Left colon (tissue), 2 donors: ENCODE data around the gene MEDAG. TPM values are rescaled to one million over a fixed set of nuclear protein-coding genes. Genes with fewer than 3 reads are reported as not detected.

Experiments
- ATAC-seq: fragments of 200-7000 bp; cut with Tn5 transposase; one replicate; pipeline ENCODE4 v1.9.1; 2020; ENCODE audit warnings: mild to moderate bottlenecking, moderate library complexity
- DNase-seq, 2 donors: peaks; one replicate each; pipeline ENCODE4 v3.0.0-alpha.2; 2020
- intact Hi-C, 2 donors: fragments of 100-400 bp; cut with DNase I in 1 of 2; cut with micrococcal nuclease in 1 of 2; formaldehyde crosslinking; loops; one replicate each; pipeline versions ENCODE4 v1.11.2 to v1.14.0; 2022; cut with DNase I, micrococcal nuclease
- total RNA-seq, 2 donors: library from RNA; stranded (reverse); fragmentation: NEBNext Ultra II Directional; extraction: Animal tissue kit (Norgen Biotek cat#: 25700); gene quantifications; one replicate each; pipeline ENCODE4 v1.2.1, GENCODE V29; 2021
- donor health status: DM: no; HTN: no; CAD: no.
- donor health status: DM: yes; HTN: yes; CAD: no.

Gene MEDAG
- total RNA-seq, 2 donors from 2014 or later = 2.3 to 3.9 TPM

DNA sequence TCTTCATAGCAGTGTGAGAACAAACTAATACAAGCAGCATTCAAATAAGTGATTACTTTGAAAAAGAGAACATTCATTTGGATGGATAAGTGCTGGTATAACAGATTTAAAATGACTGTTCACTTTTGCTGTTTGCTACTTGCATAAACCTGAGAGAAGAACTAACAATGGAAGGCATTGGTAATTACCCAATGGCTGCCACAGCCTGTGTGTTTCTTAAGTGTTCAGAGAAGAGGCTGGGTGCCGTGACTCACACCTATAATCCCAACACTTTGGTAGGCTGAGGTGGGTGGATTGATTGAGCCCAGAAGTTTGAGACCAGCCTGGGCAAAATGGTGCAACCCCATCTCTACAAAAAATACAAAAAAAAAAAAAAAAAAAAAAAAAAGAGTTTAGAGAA lies 21.5 kb downstream of the MEDAG start:
- ATAC-seq (no peak), DNase-seq (no peak)
- intact Hi-C loops = no loop called here

DNA sequence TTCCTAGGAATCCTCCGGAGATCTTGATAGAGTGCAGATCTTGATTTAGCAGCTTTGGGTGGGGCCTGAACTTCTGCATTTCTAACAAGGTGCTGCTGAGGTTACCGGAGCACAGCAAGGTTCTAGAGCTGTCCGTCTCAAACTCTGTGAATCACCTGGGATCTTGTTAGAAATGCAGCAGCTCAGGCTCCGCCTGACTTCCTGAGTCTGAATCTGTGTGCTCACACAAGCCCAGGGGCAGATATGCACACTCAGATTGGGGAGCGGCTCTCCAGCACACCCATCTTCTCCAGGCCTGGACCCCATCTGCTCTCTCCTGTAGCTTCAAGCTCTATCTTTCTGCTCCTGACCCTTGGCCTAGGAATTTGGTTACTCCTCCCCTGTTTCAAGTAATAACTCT lies 22.9 kb downstream of the MEDAG start:
- intact Hi-C loops = no loop called here
- no peak for DNase-seq
- no peak for ATAC-seq

DNA sequence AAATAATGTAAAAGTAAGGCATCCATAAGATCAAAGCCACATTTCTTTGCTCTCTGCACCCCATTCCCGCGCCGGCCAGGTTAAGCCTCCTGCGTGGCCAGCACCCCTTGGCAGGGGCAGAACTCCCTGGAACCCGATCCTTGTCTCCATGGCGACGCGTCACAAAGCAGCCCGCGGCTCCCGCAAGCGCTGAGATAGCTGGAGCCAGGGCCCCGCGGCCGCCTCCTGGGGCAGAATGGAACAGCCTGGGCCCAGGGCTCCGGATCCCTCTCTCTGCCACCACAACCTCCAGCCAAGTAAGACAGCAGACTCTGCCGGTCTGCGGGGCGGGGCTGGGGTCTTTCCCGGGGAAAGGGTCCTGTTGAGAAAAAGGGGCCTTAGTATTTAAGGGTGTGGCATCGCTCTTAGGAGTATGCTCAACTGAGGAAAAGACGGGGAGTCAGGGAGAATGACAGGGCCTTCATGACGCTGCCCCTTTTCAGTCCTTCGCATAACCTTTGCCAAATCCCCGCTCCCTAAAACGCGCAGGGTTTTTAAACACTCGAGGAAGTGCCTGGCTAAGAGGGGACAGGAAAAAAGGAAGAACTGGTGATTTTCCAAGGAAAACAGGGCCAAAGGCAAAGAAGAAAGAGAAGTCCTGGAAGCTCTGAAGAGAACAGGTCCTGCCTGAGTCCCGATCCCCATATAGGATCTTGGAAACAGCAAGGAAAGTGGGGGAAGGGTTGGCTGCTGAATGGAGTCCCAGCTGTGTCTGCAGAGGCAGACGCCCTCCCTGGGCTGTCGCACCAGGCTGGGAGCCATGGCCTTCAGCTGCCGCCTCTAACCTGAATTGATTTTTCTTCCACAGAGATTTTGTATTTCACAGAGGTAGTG lies 26.6 kb downstream of the MEDAG start, which contains the start of gene TEX26:
Gene TEX26 (plus strand): TSS at position 176 of the 873 bp plus-strand sequence. CDS start 60 bp downstream, at position 236.
- no peak for ATAC-seq
- intact Hi-C loops = no loop called here
- no peak for DNase-seq

DNA sequence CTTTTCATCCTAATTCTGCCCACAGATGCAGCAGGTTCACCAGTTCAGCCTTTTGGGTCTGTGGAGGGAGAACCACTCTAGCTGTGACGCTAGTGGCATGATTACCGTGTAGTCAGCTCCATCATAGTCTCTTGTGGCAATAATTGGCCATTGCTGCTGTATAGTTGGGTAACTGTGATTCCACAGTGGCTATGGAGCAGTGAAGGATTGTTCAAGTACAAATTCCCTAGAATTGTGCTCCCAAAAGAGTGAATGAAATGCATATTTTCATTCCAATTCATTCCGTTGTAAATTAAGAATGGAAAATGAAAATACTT lies 27.2 kb downstream of the MEDAG start:
- intact Hi-C loops = no loop called here
- DNase-seq = no peak
- no peak for ATAC-seq

DNA sequence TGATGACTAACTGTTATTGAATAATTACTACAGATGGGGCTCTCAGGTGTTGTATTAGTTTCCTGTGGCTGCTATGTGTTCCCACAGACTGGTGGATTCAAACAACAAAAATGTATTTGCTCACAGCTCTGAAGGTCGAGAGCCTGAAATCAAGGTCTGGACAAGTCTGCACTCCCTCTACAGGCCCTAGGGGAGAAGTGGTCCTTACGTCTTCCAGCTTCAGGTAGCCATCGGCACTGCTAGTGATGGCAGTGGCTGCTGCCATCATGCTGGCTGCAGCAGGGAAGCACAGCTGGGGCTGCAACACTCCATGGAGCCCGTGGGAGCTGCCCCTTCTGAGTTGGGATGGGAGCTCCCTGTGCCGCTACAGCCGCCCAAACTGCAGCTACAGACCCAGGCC lies 28.3 kb downstream of the MEDAG start:
- intact Hi-C loops = no loop called here
- DNase-seq = no peak
- no peak for ATAC-seq

DNA sequence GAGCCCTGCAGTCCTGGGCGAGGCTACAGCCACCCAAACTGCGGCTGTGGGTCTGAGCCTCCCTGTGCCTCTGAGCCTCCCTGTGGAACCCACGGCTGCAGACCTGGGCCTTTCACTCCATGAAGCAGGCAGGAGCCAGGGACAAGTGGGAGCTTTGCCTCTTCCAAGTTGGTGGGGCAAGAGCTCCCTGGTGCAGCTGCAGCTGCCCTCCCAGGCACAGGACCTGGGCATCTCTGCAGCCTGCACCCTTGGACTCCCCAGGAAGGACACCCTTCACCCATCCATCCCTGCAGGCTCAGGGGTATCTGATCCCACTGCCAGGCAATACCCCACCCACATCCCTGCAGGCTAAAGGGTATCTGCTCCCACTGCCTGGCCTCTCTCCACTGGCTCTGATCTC lies 28.7 kb downstream of the MEDAG start:
- ATAC-seq = no peak
- intact Hi-C loops = no loop called here

DNA sequence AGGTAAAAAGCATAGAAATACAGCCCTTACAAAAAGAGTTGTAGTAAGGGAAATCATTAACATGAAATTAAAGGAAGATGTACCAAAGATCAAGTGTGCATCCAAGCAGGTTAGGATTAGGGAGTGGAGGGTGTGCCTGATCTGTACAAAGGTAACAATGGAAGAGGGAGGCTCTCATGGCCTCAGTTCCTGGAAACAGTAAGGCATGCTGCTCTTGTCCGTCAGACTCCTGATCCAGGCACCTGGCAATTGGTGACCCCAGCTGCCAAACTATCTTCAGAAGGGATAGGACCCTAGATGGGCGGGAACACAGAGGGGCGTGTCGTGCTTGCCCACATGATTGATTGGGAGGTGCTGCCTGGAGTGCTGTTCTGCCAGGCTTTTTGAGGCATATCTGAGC lies 30.9 kb downstream of the MEDAG start:
- peak; percentile 96 for ATAC-seq
- intact Hi-C loops = no loop called here
- DNase-seq = peak in 1 of 2 donors; percentile 28

More for the DNA sequence above, 28.7 kb downstream of the MEDAG start:
- no peak for DNase-seq

DNA sequence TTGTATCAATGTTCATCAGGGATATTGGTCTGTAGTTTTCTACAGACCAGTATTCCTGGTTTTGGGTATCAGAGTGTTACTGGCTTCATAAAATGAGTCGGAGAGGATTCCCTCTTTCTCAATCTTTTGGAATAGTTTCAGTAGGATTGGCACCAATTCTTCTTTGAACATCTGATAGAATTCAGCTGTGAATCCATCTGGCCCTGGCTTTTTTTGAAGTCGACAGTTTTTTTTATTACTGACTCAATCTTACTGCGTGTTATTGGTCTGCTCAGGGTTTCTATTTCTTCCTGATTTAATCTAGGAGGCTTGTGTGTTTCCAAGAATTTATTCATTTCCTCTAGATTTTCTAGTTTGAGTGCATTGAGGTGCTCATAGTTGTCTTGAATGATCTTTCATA lies 37.8 kb downstream of the MEDAG start:
- no peak for ATAC-seq
- intact Hi-C loops = no loop called here
- no peak for DNase-seq

DNA sequence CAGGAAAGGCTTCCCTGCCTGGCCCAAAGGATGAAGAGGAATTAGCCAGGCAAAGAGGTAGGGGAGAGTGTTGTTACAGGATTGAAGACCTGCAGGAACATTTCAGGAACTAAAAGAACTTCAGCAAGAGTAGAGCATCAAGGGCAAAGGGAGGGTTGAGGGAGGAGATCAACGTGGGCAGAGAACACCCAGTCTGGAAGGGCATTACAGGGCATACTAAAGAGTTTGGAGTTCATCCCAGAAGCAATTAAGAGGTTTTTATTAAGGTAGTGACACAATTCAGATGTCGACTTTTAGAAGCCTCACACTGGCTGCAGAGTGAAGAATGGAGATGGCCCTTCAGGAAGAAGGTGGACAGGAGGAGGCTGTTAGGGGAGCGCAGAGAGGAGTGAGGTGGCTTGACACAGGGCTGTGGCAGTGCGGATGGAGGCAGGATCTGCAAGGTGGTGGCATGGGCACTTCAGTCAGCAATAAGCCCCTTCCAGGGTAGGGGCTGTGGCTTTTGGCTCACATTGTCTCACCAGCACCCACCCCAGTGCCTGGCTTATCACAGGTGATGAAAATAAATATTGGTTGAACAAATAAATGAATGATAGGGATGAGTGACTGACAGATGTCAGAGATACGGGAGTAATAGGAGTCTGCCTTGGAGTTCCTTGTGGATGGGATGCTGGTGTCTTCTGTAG lies 51.3 kb downstream of the MEDAG start:
- DNase-seq = no peak
- intact Hi-C loops = no loop called here
- peak; percentile 65 for ATAC-seq

DNA sequence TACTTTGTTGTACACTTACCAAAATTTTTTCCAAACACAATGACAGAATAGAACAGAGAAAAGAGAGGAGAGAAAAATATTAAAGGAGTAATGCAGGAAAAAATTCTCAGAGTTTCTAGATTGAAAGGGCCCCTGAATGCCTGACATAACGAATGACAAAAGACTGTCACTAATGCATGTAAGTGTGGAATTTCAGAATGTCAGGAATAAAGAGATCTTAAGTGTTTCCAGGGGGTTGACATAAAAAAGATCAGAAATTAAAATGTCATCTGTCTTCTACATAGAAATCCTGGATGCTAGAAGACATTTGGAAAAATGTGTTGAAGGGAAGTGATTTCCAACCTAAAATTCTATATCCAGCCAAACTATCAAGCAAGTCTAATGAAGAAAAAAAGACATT lies 53.6 kb downstream of the MEDAG start:
- ATAC-seq (no peak), DNase-seq (no peak)
- intact Hi-C loops = no loop called here

DNA sequence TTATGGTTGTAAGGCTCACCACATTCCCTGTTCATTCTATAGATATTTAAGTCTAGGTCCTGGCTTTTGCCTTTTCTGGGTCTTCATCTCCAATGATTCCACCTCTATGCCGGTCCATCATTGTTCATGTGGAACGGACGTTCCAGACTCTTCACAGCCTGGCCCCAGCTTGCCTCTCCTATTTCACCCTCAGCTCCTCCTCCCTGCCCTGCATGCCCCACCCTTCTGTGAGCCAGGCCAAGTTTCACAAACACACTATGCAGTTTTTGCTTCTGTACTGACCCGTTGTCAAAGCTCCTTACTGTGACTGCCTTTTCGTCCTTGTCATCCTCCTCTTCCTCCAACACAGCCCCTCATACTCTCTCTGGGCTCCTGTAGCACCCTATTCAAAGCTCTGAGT lies 57.7 kb downstream of the MEDAG start:
- DNase-seq (peak in 1 of 2 donors; percentile 29), ATAC-seq (peak; percentile 82)
- intact Hi-C loops = no loop called here

DNA sequence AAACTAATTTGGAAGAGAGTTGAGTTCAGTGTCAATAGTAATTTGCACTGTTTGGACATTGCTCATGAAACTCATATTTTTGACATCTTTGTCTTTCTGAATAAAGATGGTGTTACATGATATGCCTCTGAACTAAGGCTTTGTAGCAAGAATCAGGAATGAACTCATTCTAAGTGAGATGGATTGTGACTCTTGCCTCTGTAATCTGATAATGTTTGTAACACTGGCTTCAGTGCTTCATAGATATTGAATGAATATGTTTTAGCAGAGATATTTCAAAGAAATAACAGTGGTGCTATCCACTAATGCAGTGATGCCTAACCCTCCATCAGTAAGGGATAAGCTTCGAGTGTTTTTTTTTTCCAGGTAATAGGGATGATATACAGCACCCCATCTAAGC lies 59.3 kb downstream of the MEDAG start:
- no peak for ATAC-seq
- DNase-seq = no peak
- intact Hi-C loops = no loop called here

DNA sequence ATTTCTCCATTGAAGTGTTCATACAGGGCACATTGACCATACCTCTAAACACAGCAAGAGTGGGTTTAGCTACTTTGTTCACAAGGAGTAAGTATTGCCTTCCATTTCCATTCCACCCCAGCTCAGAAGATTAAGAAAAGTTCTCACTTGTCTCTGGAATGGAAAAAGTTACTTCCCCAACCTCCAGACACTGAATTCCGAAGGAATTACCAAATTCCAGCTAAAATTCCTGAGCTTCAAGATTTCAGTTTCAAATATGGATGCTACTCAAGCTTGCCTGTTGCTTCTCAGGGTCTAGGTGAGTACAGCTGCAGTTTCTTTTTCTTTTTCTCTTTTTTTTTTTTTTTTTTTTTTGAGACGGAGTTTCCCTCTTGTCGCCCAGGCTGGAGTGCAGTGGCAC lies 60.0 kb downstream of the MEDAG start:
- ATAC-seq = no peak
- intact Hi-C loops = no loop called here
- DNase-seq = no peak

DNA sequence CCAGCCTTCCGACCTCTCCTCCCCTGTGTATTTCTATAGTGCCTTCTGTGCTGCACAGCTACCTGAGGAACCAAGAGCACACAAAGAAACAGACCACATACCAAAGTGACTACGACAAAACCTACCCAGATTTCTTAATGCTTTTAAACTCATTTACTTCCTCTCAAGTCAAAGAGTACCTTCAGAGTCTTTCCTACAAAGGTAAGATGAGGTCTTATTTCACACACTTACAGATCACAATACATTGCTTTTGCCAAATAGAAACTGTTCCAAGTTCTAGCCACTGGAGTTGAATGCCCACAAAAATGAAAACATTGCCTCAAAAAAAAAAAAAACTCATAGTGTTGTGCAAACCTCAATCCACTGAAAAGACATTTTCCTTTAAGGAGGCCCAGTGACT lies 62.8 kb downstream of the MEDAG start:
- no peak for DNase-seq
- ATAC-seq = no peak
- intact Hi-C loops = no loop called here

DNA sequence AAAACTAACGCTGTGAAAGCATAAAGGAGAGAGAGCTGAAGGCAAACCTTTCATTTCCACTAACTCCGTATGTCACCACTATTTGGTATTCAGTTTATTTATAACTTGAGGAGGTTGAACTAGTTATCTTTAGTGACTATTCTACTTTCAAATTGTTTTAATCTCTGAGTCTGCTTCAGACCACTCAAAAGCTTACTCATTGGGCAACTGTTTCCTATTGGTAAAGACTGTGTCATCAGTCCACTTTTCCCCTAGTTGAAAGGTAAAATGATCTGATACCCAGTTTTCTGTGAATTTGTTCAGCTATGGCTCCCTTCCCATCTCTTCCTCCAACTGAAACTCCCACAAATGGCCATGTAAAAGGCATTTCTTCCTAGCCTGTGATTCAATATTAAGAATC lies 65.5 kb downstream of the MEDAG start:
- intact Hi-C loops = no loop called here
- ATAC-seq (no peak), DNase-seq (no peak)

DNA sequence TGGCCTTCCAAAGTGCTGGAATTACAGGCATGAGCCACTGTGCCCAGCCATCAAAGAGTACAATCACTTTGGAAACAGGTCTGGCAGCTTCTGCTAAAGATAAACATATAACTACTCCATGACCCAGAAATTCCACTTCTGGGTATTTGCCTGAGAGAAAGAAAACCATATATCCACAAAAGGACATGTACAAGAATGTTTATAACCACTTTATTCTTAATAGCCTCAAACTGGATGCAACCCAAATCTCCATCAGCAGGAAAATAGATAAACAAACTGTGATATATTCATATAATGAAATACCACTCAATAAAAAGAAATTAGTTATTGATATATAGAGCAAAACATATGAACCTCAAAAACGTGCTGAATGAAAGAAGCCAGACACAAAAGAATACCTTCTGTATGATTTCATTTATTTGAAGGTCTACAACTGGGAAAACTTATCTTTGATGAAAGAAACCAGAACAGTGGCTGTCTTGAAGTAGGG lies 66.9 kb downstream of the MEDAG start:
- intact Hi-C loops = no loop called here
- no peak for DNase-seq
- peak; percentile 53 for ATAC-seq

DNA sequence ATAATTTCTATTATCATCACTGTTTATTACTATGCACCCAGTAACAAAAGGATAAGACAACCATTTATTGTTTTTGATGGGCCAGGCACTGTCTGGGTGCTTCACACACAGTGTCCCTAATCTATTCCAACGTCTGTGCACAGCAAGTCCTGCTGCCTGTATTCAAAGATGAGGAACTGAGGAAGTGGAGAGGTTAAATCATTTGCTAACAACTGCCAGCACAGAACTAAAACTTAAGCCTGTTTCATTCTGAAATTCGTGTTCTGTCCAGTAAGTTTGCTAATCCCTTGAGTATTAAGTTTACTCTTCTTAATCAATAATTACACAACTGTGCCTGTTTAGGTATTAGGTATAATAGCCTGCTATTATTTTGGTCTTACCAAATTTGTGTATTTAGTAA lies 68.3 kb downstream of the MEDAG start:
- ATAC-seq = no peak
- DNase-seq = no peak
- intact Hi-C loops = no loop called here
